Thoracic aorta (tissue), 2 donors: ENCODE results near the gene EPG5. TPM values are rescaled to one million over a fixed set of nuclear protein-coding genes. Genes with fewer than 3 reads are reported as not detected.

Experiments used
- ATAC-seq: fragments of 150-250 bp; one replicate; pipeline ENCODE4 v1.8.0; 2017; ENCODE audit warnings: low read depth; ENCODE audit not compliant: insufficient number of reproducible peaks, low FRiP score
- DNase-seq: peaks from one replicate; pipeline ENCODE4 v3.0.0-alpha.2; 2020; ENCODE audit warnings: low spot score
- H3K27ac ChIP-seq, 2 donors: fragments of 200-600 bp; sonication (generic); 1 replicate in 1 of 2; 2 replicates in 1 of 2; pipeline ENCODE4 v1.5.1; 2016; ENCODE audit warnings: mild to moderate bottlenecking in 2 of 2, moderate library complexity in 2 of 2
- H3K27me3 ChIP-seq: fragments of 200-600 bp; sonication (generic); replicated peaks from 2 replicates; pipeline ENCODE4 v1.6.0; 2016; ENCODE audit warnings: mild to moderate bottlenecking; ENCODE audit not compliant: insufficient read depth
- H3K36me3 ChIP-seq: fragments of 200-600 bp; sonication (generic); one replicate; pipeline ENCODE4 v1.5.1; 2016
- H3K4me1 ChIP-seq, 2 donors: fragments of 200-600 bp; sonication (generic); 1 replicate in 1 of 2; 2 replicates in 1 of 2; pipeline versions ENCODE4 v1.5.1 to v1.6.0; 2016; ENCODE audit warnings: low read depth in 2 of 2, mild to moderate bottlenecking in 1 of 2; ENCODE audit not compliant: control insufficient read depth in 1 of 2
- H3K4me3 ChIP-seq: fragments of 200-600 bp; sonication (generic); 2 replicates; pipeline ENCODE4 v1.5.1; 2016; ENCODE audit warnings: mild to moderate bottlenecking
- H3K9me3 ChIP-seq: fragments of 200-600 bp; sonication (generic); 2 replicates; pipeline ENCODE4 v1.5.1; 2016
- total RNA-seq, 2 donors: library from RNA; depleted of rRNA; stranded (reverse); fragments of >200 nt; gene quantifications; one replicate each; pipeline versions ENCODE4 v1.1.0 to v1.2.3, GENCODE V29; 2016
- TF ChIP-seq, protein P1 (sequence below): fragments of 200-600 bp; sonication (generic); IDR thresholded peaks from one replicate; pipeline ENCODE4 v1.5.1; 2019; ENCODE audit warnings: antibody characterized with exemption

The EPG5 gene
- total RNA-seq, 2 donors from 2014 or later: 46.0 to 47.9 TPM

DNA sequence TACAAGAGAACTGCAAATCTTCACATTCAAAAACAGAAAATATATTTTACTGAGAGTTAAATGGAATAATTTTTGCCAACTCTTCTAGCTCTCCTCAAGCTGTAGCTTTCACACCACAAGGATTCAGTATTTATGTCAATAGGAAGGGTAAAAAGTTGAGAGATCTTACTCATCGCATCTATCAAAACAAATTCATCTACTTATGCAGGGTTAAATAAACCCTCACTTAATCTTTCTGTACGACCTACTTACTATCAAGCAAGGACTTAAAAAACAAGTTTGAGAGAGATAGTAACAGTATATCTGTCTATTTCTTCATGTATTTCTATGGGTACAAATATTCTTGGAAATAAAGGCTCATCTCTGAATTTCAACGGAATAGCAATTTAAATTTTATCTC lies 106.2 kb downstream of the EPG5 start:
- H3K27ac ChIP-seq: no peak overlapping the region
- no peak overlapping the region for H3K4me3 ChIP-seq
- TF ChIP-seq, protein P1, sequence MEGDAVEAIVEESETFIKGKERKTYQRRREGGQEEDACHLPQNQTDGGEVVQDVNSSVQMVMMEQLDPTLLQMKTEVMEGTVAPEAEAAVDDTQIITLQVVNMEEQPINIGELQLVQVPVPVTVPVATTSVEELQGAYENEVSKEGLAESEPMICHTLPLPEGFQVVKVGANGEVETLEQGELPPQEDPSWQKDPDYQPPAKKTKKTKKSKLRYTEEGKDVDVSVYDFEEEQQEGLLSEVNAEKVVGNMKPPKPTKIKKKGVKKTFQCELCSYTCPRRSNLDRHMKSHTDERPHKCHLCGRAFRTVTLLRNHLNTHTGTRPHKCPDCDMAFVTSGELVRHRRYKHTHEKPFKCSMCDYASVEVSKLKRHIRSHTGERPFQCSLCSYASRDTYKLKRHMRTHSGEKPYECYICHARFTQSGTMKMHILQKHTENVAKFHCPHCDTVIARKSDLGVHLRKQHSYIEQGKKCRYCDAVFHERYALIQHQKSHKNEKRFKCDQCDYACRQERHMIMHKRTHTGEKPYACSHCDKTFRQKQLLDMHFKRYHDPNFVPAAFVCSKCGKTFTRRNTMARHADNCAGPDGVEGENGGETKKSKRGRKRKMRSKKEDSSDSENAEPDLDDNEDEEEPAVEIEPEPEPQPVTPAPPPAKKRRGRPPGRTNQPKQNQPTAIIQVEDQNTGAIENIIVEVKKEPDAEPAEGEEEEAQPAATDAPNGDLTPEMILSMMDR: no peak
- H3K4me1 ChIP-seq: no peaks in the 10 kb centered on the region
- DNase-seq: no peak
- H3K9me3 ChIP-seq: no peaks in the 10 kb centered on the region
- ATAC-seq: no peak
- H3K27me3 ChIP-seq: no peaks in the 10 kb centered on the region
- H3K36me3 ChIP-seq: peaks cover 34% of the 10 kb centered on the region

DNA sequence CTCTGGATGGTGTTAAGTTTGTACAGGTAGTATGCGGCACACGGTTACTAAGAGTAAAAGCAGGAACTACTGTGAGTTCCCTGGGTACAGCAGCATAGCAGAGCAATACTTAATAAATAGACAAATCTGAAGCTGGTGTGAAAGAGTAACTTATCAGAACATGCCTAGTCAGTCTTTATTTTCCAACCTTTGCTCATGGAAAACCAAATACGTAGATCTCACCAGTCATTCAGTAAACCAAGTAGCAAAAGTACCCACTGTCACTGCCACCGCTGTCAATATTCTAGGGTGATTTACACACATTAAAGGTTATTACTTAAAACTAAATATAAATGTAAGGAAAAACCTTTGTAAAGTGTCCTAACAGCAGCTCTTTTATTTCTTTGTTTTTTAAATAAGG lies 106.6 kb downstream of the EPG5 start:
- H3K9me3 ChIP-seq: no peaks in the 10 kb centered on the region
- H3K27ac ChIP-seq: no peak overlapping the region
- no peaks in the 10 kb centered on the region for H3K4me1 ChIP-seq
- no peaks in the 10 kb centered on the region for H3K27me3 ChIP-seq
- peaks cover 33% of the 10 kb centered on the region for H3K36me3 ChIP-seq
- TF ChIP-seq, protein P1: no peak
- no peak for DNase-seq
- ATAC-seq: no peak
- H3K4me3 ChIP-seq: no peak overlapping the region

DNA sequence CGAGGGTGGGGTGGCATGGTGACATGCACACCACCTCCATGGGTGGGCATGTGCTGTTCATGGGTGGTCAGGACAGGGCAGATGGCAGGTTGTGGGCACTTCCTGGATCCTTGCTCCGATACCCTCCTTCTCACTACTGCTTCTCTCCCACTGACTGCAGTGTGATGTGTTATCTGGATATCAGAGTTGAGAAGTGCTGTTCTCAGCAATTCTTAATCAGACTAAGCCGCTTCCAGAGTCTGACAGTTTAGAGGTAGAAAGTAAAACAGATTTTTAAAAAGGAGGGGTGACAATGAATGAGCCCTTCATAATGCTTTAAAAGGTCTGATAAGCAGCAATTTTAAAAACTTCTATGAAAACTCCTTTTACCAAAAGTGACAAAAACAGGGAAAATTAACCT lies 107.8 kb downstream of the EPG5 start:
- H3K27ac ChIP-seq: no peak overlapping the region
- ATAC-seq: no peak
- H3K4me3 ChIP-seq: no peak overlapping the region
- no peaks in the 10 kb centered on the region for H3K27me3 ChIP-seq
- H3K4me1 ChIP-seq: no peaks in the 10 kb centered on the region
- peaks cover 29% of the 10 kb centered on the region for H3K36me3 ChIP-seq
- DNase-seq: no peak
- TF ChIP-seq, protein P1: no peak
- H3K9me3 ChIP-seq: no peaks in the 10 kb centered on the region

DNA sequence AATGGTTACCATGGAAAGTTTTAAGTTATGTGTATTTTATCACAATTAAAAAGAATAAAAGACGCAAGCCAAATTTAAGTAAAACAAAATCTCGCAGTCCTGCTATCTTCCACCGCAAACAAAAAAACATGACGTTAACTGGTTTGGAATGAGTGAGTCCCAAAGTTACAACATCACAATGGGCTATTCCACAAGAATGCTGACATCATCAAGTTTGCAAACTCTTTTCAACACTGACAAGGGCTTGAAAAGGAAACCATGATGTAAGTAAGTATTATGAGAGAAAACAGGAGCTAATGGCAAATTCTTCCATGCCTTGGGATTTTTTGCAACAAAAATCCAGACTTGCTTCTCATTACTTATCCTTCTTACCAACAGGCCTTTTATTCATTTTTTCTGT lies 110.6 kb downstream of the EPG5 start:
- ATAC-seq: peak; percentile 70
- H3K4me1 ChIP-seq: no peaks in the 10 kb centered on the region
- no peak for DNase-seq
- peaks cover 30% of the 10 kb centered on the region for H3K36me3 ChIP-seq
- TF ChIP-seq, protein P1: no peak
- H3K27me3 ChIP-seq: no peaks in the 10 kb centered on the region
- no peak overlapping the region for H3K4me3 ChIP-seq
- no peak overlapping the region for H3K27ac ChIP-seq
- no peaks in the 10 kb centered on the region for H3K9me3 ChIP-seq

DNA sequence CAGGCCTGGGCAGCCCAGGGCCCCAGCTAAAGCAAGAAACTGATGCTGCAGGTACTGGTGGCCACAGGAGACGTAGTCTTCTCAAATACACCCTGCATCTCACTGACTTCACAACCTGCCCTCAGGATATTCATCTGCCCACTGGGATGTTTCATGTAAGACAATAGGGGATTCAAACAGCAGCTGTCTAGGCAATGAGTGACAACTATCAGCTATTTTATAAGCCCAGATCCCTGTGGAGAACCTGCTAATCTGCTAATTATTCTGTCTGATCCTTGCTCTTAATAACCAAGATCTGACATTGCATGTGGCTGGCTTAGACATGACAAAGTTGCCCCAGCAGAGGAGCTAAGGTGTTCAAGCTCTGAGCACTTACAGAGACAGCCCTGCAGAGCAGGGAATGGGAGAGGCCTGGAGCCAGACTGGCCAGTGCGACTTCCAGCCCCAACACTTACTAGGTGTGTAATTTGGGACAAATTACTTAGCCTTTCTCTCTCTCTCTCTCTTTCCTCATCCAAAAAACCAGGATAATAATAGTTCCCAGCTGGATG lies 113.0 kb downstream of the EPG5 start:
- Histone ChIP-seq H3K27ac (no peak overlapping the region), H3K4me1 (no peaks in the 10 kb centered on the region), H3K9me3 (no peaks in the 10 kb centered on the region), H3K4me3 (no peak overlapping the region), H3K36me3 (peaks cover 23% of the 10 kb centered on the region), H3K27me3 (no peaks in the 10 kb centered on the region)
- no peak for ATAC-seq
- TF ChIP-seq, protein P1: no peak
- no peak for DNase-seq
